CD4-positive, alpha-beta T cell (primary cell): ENCODE measurements around the gene EZR. TPM values are rescaled to one million over a fixed set of nuclear protein-coding genes. Genes with fewer than 3 reads are reported as not detected.

Experiments used
- ATAC-seq: fragments of 200-7000 bp; cut with Tn5 transposase; one replicate; pipeline ENCODE4 v1.10.0; 2022; ENCODE audit warnings: mild to moderate bottlenecking; ENCODE audit not compliant: poor library complexity
- CTCF ChIA-PET: fragments of 350-600 bp; sonication (Branson Sonifier 250); formaldehyde crosslinking; loops from one replicate; lab custom pipeline; 2021; ENCODE audit warnings: antibody characterized with exemption, inconsistent platforms; lab: Charles Lee
- POLR2A ChIA-PET: fragments of 350-600 bp; sonication (Branson Sonifier 250); formaldehyde crosslinking; loops from one replicate; lab custom pipeline; 2021; ENCODE audit warnings: antibody characterized with exemption, inconsistent platforms; lab: Charles Lee
- DNase-seq, 14 experiments: peaks; one replicate each; pipeline ENCODE4 v3.0.0-alpha.2; 2013 to 2020; ENCODE audit warnings: mixed read lengths in 2 of 14
- H3K27ac ChIP-seq, 2 donors: one replicate each; pipeline versions ENCODE4 v1.5.1 to v1.7.0; 2013; ENCODE audit warnings: low read length in 2 of 2, low read depth in 1 of 2, mild to moderate bottlenecking in 1 of 2
- H3K27me3 ChIP-seq, 2 experiments: 1 replicate in 1 of 2; 2 replicates in 1 of 2; pipeline versions ENCODE4 v1.6.1 to v1.7.0; 2013; ENCODE audit warnings: low read length in 2 of 2, control low read depth in 1 of 2, mild to moderate bottlenecking in 1 of 2, moderate library complexity in 1 of 2; ENCODE audit not compliant: insufficient read depth in 2 of 2, control insufficient read depth in 1 of 2
- H3K36me3 ChIP-seq: one replicate; pipeline ENCODE4 v1.6.1; 2013; ENCODE audit warnings: low read length, control low read depth; ENCODE audit not compliant: insufficient read depth
- H3K4me1 ChIP-seq: one replicate; pipeline ENCODE4 v1.6.1; 2013; ENCODE audit warnings: low read length, control low read depth; ENCODE audit not compliant: insufficient read depth
- H3K4me3 ChIP-seq: one replicate; pipeline ENCODE4 v1.5.1; 2013; ENCODE audit warnings: mild to moderate bottlenecking, low read length, moderate library complexity
- H3K9me3 ChIP-seq, 2 experiments: 1 replicate in 1 of 2; 2 replicates in 1 of 2; pipeline versions ENCODE4 v1.6.1 to v1.7.0; 2013; ENCODE audit warnings: low read length in 2 of 2, mild to moderate bottlenecking in 2 of 2, control low read depth in 1 of 2, moderate library complexity in 1 of 2; ENCODE audit not compliant: control insufficient read depth in 1 of 2, insufficient read depth in 1 of 2
- H3K27ac Mint-ChIP-seq: one replicate; pipeline ENCODE4 v1.8.0; 2020; ENCODE audit warnings: mixed read lengths
- H3K27me3 Mint-ChIP-seq: one replicate; pipeline ENCODE4 v1.8.0; 2021; ENCODE audit warnings: mixed read lengths
- H3K36me3 Mint-ChIP-seq: one replicate; pipeline ENCODE4 v1.8.0; 2021; ENCODE audit warnings: low read depth, mixed read lengths
- H3K4me1 Mint-ChIP-seq: one replicate; pipeline ENCODE4 v1.8.0; 2021; ENCODE audit warnings: low read depth, mixed read lengths
- H3K4me3 Mint-ChIP-seq: one replicate; pipeline ENCODE4 v1.8.0; 2020; ENCODE audit warnings: mild to moderate bottlenecking, mixed read lengths
- H3K9me3 Mint-ChIP-seq: one replicate; pipeline ENCODE4 v1.8.0; 2020; ENCODE audit warnings: mixed read lengths
- CTCF ChIP-seq: fragments of 200-600 bp; IDR thresholded peaks from one replicate; pipeline ENCODE4 v1.8.0; 2022; ENCODE audit warnings: antibody characterized with exemption, mild to moderate bottlenecking
- intact Hi-C, 2 experiments: fragments of 100-400 bp; cut with DNase I in 1 of 2; cut with micrococcal nuclease in 1 of 2; formaldehyde crosslinking; loops; one replicate each; pipeline versions ENCODE4 v1.15.1 to v1.9.0; 2023 to 2025; cut with DNase I, micrococcal nuclease
- total RNA-seq, 174 experiments: library from RNA in 2 of 174; stranded (reverse) in 2 of 174; gene quantifications; one replicate each; pipeline ENCODE4 v1.2.3 and lab custom pipeline; 2021 to 2026

Gene EZR
- total RNA-seq, 2 experiments from 2014 or later: 434 to 449 TPM

DNA sequence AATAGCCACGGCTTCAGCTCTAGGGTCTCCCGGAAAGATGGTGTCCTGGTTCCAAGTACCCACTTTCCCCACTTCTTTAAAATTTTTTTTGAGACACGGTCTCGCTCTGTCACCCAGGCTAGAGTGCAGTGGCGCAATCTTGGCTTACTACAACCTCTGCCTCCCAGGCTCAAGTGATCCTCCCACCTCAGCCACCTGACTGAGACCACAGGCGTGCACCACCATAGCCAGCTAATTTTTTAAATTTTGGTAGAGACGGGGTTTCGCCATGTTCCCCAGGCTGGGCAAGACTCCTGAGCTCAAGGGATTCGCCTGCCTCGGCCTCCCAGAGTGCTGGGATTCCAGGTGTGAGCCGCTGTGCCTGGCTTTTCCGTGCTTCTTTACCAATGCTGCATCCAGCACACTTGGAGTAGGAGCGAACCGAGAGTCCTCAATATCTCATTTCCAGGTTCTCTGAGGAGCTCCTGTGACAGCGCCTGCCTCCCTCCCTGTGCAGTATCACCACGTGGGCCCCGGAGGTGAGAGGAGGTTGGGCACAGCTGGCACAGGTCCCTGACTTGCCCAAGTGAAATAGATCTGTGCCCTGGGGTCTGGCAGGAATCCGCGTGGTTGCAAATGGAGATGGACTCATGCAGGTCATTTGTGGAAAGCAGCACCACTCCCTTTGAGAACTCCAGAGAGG lies 37.3 kb downstream of the EZR start:
- intact Hi-C loops: no loop called here
- ChIA-PET POLR2A (interaction anchor here (2.5 to 3.4 kb wide), 2 partner anchors 7 to 88 kb away, joined by 9 read pairs; no protein-coding TSS in a partner anchor), CTCF (no interaction called here)
- Mint-ChIP-seq H3K36me3 (peaks cover 100% of the 10 kb centered on the region), H3K27ac (peak overlapping the region; percentile 72), H3K9me3 (no peaks in the 10 kb centered on the region), H3K4me1 (peaks cover 51% of the 10 kb centered on the region), H3K27me3 (no peaks in the 10 kb centered on the region), H3K4me3 (peak overlapping the region; percentile 56)
- DNase-seq: no peak
- TF ChIP-seq CTCF: no peak
- H3K4me1 ChIP-seq: peaks cover 24% of the 10 kb centered on the region
- no peak overlapping the region for H3K4me3 ChIP-seq
- H3K27ac ChIP-seq: no peak overlapping the region
- H3K36me3 ChIP-seq: peaks cover 97% of the 10 kb centered on the region
- ATAC-seq: no peak
- H3K9me3 ChIP-seq: no peaks in the 10 kb centered on the region
- no peaks in the 10 kb centered on the region for H3K27me3 ChIP-seq

- H3K4me1 Mint-ChIP-seq: peaks cover 52% of the 10 kb centered on the region
- H3K36me3 ChIP-seq: peaks cover 97% of the 10 kb centered on the region
- ChIA-PET POLR2A (interaction anchor here (0.6 to 3.4 kb wide), 3 partner anchors 8 to 88 kb away, joined by 3 to 9 read pairs (median 9); no protein-coding TSS in a partner anchor), CTCF (interaction anchor here (0.9 to 2.1 kb wide), 3 partner anchors 11 to 77 kb away, joined by 3 to 7 read pairs (median 6); no protein-coding TSS in a partner anchor)
- no peaks in the 10 kb centered on the region for H3K9me3 ChIP-seq
- H3K9me3 Mint-ChIP-seq: no peaks in the 10 kb centered on the region
- intact Hi-C loops: no loop called here
- no peak for TF ChIP-seq CTCF
- H3K27me3 ChIP-seq: no peaks in the 10 kb centered on the region
- no peak overlapping the region for H3K4me3 Mint-ChIP-seq
- H3K27ac ChIP-seq: no peak overlapping the region
- peaks cover 24% of the 10 kb centered on the region for H3K4me1 ChIP-seq
- no peak for DNase-seq
- H3K27me3 Mint-ChIP-seq: no peaks in the 10 kb centered on the region
- H3K36me3 Mint-ChIP-seq: peaks cover 100% of the 10 kb centered on the region
- no peak for ATAC-seq
- H3K27ac Mint-ChIP-seq: peak overlapping the region; percentile 72
- no peak overlapping the region for H3K4me3 ChIP-seq
These were observed 38.0 kb downstream of the EZR start for GRCh38 chr6:158780988-158781691.

DNA sequence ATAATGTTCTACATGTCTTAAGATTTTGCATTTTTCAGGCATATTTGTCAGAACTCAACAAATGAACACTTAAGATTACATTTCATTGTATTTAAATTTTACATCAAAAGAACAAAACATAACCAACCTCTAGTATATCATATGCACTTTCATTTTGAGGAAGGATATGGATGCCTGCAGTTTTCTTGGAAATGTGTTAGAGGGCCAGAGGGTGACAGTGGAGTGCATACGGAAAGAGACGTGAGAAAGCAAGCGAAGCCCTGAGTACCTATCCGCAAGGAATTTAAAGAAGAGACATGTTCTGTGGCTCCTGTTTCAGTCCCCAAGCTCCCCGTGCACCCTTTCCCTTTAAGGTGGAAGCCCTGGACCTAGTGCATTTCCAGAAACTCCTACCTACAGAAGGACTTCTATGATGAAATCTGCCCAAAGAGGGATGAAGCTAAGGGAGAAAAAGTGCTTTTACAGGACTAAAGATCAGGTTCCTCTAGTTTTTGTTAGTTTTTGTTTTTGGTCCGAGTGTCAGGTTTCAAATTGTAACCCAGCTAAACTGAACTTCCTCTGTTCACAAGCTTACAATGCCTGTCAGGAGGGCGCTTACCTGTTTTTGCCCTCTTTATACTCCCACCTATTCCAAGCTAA lies 38.8 kb downstream of the EZR start:
- TF ChIP-seq CTCF: no peak
- Histone ChIP-seq H3K27ac (no peak overlapping the region), H3K27me3 (no peaks in the 10 kb centered on the region), H3K9me3 (no peaks in the 10 kb centered on the region), H3K4me3 (no peak overlapping the region), H3K36me3 (peaks cover 97% of the 10 kb centered on the region), H3K4me1 (peaks cover 26% of the 10 kb centered on the region)
- peaks cover 100% of the 10 kb centered on the region for H3K36me3 Mint-ChIP-seq
- peaks cover 54% of the 10 kb centered on the region for H3K4me1 Mint-ChIP-seq
- H3K4me3 Mint-ChIP-seq: peak overlapping the region; percentile 27
- no peaks in the 10 kb centered on the region for H3K27me3 Mint-ChIP-seq
- intact Hi-C loops: no loop called here
- ATAC-seq (no peak), DNase-seq (no peak)
- peak overlapping the region; percentile 72 for H3K27ac Mint-ChIP-seq
- ChIA-PET POLR2A (interaction anchor here (0.6 to 3.4 kb wide), 3 partner anchors 9 to 89 kb away, joined by 3 to 9 read pairs (median 9); no protein-coding TSS in a partner anchor), CTCF (interaction anchor here (0.6 to 2.1 kb wide), 7 partner anchors 11 to 198 kb away, joined by 3 to 7 read pairs (median 3); no protein-coding TSS in a partner anchor)
- H3K9me3 Mint-ChIP-seq: no peaks in the 10 kb centered on the region
